Cardiac muscle cell (in vitro differentiated cells and primary cell): Measurements from ENCODE around the gene GPRIN2. TPM values are rescaled to one million over a fixed set of nuclear protein-coding genes. Genes with fewer than 3 reads are reported as not detected.

Experiments
- DNase-seq, 2 donors: peaks; one replicate each; pipeline versions ENCODE4 v3.0.0 to v3.0.0-alpha.2; 2010 to 2017; ENCODE audit warnings: low read depth in 1 of 2, low spot score in 1 of 2
- H3K27ac ChIP-seq: fragments of 200-600 bp; sonication (generic); 2 replicates; pipeline ENCODE4 v1.5.1; 2016
- H3K27me3 ChIP-seq: fragments of 200-600 bp; sonication (generic); 2 replicates; pipeline ENCODE4 v1.6.0; 2016; ENCODE audit warnings: control low read depth
- H3K36me3 ChIP-seq: fragments of 200-600 bp; sonication (generic); 2 replicates; pipeline ENCODE4 v1.5.1; 2016; ENCODE audit warnings: control low read depth
- H3K4me1 ChIP-seq: fragments of 200-600 bp; sonication (generic); 2 replicates; pipeline ENCODE4 v1.8.1; 2017; ENCODE audit warnings: low read depth, mild to moderate bottlenecking, mixed run types
- H3K4me3 ChIP-seq: fragments of 200-600 bp; sonication (generic); 2 replicates; pipeline ENCODE4 v1.5.1; 2016; ENCODE audit warnings: mild to moderate bottlenecking
- H3K9me3 ChIP-seq: fragments of 200-600 bp; sonication (generic); 2 replicates; pipeline ENCODE4 v1.5.1; 2017; ENCODE audit warnings: low read depth, mild to moderate bottlenecking, control low read depth
- CTCF ChIP-seq: IDR thresholded peaks from 2 replicates; pipeline ENCODE4 v1.5.1; 2012; ENCODE audit warnings: low read depth, mild to moderate bottlenecking, low read length
- polyA plus RNA-seq: library from polyadenylated mRNA; unstranded; fragments of >200 nt; fragmentation: Nextera tagmentation; extraction: Ambion mirVana; gene quantifications from 2 replicates; pipeline ENCODE4 v1.2.1, GENCODE V29; 2016
- total RNA-seq: library from RNA; depleted of rRNA; stranded (reverse); fragments of >200 nt; gene quantifications from 2 replicates; pipeline ENCODE4 v1.2.3, GENCODE V29; 2016

The GPRIN2 gene
- total and polyA plus RNA-seq, 2 experiments from 2014 or later: 3.3 to 9.1 TPM

GRCh38 chr10:46545861-46546590 is 10.4 kb downstream of the GPRIN2 start:
- Histone ChIP-seq H3K27ac (no peak overlapping the region), H3K36me3 (no peaks in the 10 kb centered on the region), H3K4me3 (no peak overlapping the region), H3K27me3 (no peaks in the 10 kb centered on the region), H3K9me3 (no peaks in the 10 kb centered on the region), H3K4me1 (no peaks in the 10 kb centered on the region)
- no peak for DNase-seq
- no peak for TF ChIP-seq CTCF

GRCh38 chr10:46544989-46545791 is 11.3 kb downstream of the GPRIN2 start:
- no peak overlapping the region for H3K27ac ChIP-seq
- H3K36me3 ChIP-seq: no peaks in the 10 kb centered on the region
- TF ChIP-seq CTCF: peak; percentile 54
- DNase-seq: peak in 1 of 2 donors; percentile 39
- H3K4me3 ChIP-seq: no peak overlapping the region
- H3K9me3 ChIP-seq: no peaks in the 10 kb centered on the region
- no peaks in the 10 kb centered on the region for H3K4me1 ChIP-seq
- no peaks in the 10 kb centered on the region for H3K27me3 ChIP-seq

GRCh38 chr10:46543466-46544377 is 12.7 kb downstream of the GPRIN2 start:
- DNase-seq: no peak
- TF ChIP-seq CTCF: no peak
- no peak overlapping the region for H3K4me3 ChIP-seq

GRCh38 chr10:46542567-46543465 is 13.6 kb downstream of the GPRIN2 start:
- DNase-seq: no peak
- Histone ChIP-seq H3K27ac (no peak overlapping the region), H3K9me3 (no peaks in the 10 kb centered on the region), H3K4me1 (no peaks in the 10 kb centered on the region), H3K4me3 (no peak overlapping the region), H3K36me3 (no peaks in the 10 kb centered on the region), H3K27me3 (no peaks in the 10 kb centered on the region)
- no peak for TF ChIP-seq CTCF

More at GRCh38 chr10:46543466-46544377, 12.7 kb downstream of the GPRIN2 start:
- no peaks in the 10 kb centered on the region for H3K36me3 ChIP-seq
- H3K4me1 ChIP-seq: no peaks in the 10 kb centered on the region
- no peaks in the 10 kb centered on the region for H3K9me3 ChIP-seq
- no peaks in the 10 kb centered on the region for H3K27me3 ChIP-seq
- no peak overlapping the region for H3K27ac ChIP-seq
